ENCODE data around the gene POU2AF1.
A peak's percentile ranks its signal among the peaks of the same experiment; 100 is the strongest.

Gene POU2AF1

GRCh38 chr11:111309215-111309915 lies 69.7 kb downstream of the POU2AF1 start:
- no peak for DNase-seq

GRCh38 chr11:111308140-111308539 lies 70.9 kb downstream of the POU2AF1 start:
- DNase-seq = peak; percentile 100

GRCh38 chr11:111307472-111308108 lies 71.5 kb downstream of the POU2AF1 start:
- DNase-seq = peak; percentile 90

DNA sequence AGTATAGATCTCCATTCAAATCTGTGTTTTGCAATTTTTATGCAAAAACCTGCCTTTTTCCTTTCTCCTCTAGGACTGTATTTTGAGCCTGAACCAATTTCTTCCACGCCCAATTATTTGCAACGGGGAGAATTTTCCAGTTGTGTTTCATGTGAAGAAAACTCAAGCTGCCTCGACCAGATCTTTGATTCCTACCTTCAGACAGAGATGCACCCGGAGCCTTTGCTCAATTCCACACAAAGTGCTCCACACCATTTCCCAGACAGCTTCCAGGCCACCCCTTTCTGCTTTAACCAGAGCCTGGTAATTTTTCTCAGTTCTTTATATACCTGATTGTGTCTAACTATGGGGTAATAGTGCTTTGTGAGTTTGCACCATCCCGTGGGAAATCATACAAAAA lies 72.8 kb downstream of the POU2AF1 start:
- no peak for DNase-seq

DNA sequence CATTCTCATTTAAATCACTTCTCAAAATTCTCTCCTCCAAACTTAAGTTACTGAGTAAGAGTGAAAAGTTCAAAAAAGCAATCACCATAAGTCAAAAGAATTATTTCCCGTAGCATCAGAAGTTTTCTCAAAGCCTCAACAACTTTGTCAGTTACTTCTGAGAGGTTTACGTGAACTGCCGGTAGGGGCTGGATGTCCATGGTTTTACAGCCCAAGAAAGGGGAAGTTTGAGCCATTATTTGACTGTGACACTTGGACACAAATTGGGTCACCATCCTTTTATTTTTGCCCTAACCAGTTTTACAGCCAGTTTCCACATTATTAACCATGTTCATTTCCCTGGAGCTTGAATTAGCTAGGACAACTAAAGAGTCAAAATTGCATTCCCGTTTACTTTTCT lies 73.2 kb downstream of the POU2AF1 start:
- DNase-seq = no peak

GRCh38 chr11:111305162-111305802 lies 73.8 kb downstream of the POU2AF1 start:
- DNase-seq = peak; percentile 62

DNA sequence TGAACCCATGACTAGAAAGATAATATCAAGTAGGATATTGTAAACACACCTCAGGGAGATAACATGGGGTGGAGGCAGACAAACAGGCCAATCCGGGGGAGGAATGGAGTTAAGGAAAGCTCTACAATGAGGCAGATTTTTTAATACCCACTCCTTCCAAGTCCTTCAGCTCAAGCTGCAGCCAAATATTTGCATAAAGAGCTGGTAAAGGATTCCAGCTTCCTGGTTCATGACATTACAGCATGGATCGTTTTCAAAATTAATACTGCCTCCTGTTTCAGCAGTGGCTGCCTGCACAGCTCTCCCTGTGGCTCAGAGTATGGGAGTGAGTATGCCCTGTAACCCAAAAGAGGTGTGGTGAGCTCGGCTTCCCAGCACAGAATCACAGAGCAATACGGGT lies 75.6 kb downstream of the POU2AF1 start:
- peak; percentile 97 for DNase-seq

DNA sequence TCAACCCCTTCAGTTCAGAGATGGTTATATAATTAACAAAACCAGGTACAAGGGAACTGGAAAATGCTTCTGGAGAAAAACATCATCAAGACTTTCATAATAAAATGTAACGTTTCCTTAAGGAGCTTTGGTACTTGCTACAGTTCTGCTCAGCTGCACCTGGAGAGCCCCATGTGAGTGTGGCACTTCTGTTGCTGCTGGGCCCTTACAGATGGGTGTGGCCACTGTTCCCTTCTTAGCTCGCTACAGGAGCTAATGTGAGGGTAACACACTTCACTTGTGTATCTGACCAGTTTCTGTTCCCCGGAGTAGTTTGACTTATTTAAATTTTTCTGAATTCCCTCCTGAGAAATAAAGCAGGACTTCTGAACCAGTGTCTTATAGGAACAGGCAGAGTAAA lies 76.8 kb downstream of the POU2AF1 start:
- DNase-seq = peak; percentile 91

Measured in NCI-H69 (cell line).